ENCODE results near the gene GMCL2.
"Not testable (repeated sequence)": the region's sequence is repeated elsewhere in the genome, so short reads cannot be mapped to it uniquely, and the experiment has no call there.

The GMCL2 gene

DNA sequence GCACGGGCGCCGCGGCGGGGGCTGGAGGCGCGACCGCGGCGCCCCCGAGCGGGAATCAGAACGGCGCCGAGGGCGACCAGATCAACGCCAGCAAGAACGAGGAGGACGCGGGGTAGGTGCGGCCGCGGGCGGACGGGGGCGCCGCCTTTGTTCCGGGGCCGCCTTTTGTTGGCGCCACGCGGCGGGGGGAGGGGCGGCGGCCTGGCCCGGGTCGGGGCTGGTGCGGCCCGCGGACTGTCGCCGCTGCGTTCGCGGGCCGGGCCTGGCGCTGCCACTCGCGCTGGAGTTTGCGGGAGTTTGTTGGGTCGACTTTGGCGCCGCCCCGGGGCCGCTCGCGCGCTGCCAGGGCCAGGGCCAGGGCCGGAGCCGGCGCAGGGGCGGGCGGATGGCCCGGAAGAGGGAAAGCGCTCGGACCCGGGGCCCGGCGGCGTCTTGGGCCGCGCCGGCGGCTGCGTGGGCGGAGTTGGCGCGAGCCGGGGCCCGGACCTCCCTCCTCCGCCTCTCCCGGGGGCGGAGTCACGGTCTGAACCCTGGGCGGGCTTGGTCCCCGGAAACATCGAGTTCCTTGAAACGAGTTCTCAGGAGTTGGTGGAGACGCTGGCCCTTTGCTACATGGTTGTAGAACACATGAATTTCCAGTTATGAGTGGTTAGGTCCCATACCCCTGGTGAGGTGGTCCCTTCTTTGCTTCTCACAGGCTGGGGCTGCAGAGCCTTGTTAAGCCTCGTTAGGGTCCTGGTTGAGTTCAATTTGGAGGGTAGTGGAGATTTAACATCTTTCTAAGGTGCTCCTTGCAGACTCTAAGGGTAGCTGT lies 18.0 kb upstream of the GMCL2 start:
- peak; percentile 16 for DNase-seq

DNA sequence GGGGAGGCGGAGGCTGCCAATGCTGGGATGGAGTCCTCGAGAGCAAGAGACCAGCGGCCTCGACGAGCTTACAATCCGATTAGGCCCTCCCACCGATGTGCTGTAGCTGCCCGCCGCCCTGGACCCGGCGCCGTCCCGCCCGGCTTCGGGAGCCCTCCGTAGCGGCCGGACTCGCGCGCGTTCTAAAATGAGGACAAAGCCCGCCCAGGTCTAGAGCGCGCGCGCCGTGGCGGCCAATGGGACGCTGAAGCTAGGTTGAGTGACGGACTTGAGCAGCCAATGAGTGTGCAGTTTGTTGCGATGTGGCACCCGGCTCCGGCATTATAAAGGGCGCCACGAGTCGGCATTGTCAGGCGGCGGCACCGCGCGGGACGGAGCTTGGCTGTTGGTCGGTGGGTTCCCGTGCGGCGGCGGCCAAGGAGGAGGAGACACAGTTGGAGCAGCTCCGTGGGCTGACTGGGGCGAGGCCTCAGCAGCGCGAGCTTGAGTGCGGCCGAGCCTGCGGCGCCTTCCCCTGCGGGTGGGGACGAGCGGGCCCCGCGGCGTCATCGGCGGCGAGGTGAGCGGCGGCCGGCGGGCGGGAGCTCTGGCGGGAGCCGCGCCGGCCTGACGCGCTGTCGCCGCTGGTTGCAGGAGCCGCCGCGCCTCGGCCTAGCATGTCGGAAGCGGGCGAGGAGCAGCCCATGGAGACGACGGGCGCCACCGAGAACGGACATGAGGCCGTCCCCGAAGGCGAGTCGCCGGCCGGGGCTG lies 17.2 kb upstream of the GMCL2 start, which contains the start of gene HNRNPAB:
HNRNPAB (plus strand) TSS at position 352 of the 753 bp plus-strand sequence; CDS start at position 657, 305 bp downstream.
- peak; percentile 81 for DNase-seq

DNA sequence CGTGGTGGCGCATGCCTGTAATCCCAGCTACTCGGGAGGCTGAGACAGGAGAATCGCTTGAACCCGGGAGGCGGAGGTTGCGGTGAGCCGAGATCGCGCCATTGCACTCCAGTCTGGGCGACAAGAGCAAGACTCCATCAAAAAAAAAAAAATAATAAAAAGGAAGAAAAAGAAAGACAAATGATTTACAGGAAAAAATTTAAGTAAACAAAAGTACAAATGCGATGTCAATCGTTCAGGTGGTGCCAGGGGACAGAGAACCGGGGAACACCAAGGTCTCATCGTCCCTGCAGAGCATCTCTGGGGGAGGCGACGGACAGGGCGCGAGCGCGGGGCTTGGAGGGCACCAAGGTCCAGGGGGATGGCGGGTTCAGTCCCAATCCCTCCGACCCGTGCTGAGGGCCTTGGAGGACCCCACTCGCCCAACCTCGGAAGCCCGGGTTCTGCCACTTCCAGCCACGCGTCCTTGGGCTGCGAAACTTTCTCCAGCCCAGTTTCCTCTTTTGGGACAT lies 16.6 kb upstream of the GMCL2 start:
- no peak for DNase-seq

DNA sequence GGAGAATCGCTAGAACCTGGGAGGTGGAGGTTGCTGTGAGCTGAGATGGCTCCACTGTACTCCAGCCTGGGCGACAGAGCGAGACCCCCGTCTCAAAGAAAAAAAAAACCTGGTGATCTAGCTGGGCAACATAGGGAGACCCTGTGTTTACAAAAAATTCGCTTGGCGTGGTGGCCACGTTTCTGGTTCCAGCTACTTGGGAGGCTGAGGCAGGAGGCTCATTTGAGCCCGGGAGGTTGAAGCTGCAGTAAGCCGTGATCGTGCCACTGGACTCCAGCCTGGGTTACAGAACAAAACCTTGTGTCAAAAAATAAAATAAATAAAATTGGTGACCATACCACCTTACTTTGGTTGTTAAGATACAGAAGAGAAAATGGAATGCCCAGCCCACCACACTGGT lies 15.4 kb upstream of the GMCL2 start:
- no peak for DNase-seq

DNA sequence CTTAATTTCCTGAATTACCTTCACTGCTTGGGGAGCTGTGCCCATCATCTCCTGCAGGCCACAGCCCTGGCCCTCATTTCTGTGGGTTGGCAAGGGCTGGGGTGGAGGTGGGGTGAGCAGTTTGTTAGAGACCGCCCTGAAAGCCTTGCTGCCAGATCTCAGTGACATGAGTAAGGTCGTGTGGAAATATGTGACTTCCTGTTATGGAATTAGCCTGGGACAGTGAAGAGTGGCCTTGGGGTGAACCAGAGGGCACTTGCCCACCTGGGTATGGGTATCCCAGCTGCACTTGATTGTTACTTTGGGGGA lies 14.7 kb upstream of the GMCL2 start:
- no peak for DNase-seq

DNA sequence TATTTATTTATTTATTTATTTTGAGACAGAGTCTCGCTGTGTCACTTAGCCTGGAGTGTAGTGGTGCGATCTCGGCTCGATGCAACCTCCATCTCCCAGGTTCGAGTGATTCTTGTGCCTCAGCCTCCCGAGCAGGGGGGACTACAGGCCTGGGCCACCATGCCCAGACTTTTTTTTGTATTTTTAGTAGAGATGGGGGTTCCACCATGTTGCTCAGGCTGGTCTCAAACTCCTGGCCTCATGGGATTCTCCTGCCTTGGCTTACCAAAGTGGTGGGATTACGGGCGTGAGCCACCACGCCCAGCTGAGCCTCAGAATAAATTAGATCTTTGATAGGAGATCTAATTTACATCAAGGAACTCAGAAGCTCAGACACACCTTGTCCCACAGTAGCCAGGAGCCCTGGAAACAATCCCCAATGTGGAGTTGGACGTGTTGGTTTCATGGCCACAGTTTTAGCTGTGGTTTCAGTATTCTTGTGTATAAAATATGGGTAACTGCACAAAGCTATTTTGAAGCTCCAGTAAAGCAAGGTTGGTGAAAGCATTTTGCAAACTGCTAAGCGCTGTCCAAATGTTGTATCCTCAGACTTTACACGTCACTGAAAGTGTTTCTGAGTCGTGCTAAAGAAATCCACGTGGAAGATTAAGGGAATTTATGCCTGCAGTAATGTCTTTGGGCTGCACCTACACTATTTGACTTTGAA lies 14.2 kb upstream of the GMCL2 start:
- no peak for DNase-seq

DNA sequence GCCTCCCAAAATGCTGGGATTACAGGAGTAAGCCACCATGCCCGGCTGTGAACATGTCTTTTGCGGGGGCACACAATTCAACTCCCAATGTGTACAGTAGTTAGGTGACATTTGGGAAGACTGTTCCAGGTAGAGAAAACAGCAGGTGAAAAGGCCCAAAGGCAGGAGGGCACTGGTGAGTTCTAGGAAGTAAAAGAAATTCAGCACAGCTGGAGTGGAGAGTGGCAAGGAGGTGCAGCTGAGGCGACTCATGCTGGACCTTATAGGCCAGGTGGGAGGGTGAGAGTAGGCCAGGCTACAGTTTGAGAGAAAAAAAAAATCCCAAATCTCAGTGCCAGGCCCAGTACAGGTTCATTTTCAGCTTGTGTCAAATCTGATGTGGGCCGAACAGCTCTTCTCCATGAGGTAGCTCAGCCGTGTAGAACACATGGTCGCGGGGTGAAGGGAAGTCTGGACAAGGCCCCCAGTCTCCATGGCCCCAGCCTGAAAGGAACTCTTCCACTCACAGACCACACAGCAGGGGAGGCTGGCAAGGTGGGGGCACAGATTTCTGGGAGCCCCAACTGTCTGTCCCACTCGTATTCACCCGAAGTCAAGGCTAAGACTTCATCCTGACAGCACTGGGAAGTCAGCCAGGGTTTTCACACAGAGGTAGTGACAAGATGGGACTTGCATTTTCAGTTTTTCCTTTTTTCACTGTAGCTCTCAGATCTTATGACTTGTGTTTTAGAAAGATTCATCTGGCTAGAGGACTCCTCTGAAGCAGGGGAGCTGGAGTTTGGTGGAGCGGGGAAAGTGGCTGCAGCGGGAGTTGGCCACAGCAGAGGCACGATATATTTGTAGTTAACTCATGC lies 12.6 kb upstream of the GMCL2 start:
- no peak for DNase-seq

DNA sequence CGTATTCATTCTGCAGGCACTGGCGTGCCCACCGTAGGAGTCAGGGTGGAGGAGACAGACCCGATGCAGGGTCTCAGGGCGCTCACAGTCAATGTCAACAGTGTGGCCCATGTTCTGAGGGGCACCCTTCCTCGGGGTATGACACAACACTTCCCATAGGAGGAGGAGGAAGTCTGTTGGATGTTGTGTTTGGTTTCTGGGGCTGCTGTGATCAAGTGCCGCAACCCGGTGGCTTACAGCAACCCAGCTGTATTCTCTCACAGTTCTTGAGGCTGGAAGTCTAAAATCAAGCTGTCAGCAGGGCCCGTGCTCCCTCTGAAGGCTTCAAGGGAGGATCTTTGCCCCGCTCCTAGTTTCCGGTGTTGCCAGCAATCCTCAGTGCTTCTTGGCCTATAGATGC lies 11.5 kb upstream of the GMCL2 start:
- no peak for DNase-seq

DNA sequence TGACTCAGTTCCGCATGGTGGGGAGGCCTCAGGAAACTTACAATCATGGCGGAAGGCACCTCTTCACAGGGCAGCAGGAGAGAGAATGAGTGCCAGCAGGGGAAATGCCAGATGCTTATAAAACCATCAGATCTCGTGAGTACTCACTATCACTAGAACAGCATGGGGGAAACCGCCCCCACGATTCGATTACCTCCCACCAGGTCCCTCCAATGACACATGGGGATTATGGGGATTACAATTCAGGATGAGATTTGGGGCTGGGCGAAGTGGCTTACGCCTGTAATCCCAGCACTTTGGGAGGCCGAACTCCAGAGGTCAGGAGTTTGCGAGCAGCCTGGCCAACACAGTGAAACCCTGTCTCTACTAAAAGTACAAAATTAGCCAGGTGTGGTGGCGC lies 11.0 kb upstream of the GMCL2 start:
- DNase-seq: not testable (repeated sequence)

DNA sequence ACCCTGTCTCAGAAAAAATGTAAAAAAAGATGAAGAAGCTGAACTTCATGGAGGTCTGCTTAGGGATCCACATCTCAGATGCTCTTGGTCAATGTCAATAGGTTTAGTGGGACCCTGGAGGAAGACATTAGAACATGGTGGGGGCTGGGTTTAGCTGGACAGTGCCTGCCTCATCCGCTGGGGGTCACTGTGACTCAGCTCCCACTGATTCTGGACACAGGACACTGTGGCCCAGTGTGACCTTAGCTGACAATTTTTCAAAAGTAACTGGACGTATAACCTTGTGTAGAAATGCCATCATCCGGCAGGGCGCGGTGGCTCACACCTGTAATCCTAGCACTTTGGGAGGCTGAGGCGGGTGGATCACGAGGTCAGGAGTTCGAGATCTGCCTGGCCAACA lies 9.8 kb upstream of the GMCL2 start:
- no peak for DNase-seq

DNA sequence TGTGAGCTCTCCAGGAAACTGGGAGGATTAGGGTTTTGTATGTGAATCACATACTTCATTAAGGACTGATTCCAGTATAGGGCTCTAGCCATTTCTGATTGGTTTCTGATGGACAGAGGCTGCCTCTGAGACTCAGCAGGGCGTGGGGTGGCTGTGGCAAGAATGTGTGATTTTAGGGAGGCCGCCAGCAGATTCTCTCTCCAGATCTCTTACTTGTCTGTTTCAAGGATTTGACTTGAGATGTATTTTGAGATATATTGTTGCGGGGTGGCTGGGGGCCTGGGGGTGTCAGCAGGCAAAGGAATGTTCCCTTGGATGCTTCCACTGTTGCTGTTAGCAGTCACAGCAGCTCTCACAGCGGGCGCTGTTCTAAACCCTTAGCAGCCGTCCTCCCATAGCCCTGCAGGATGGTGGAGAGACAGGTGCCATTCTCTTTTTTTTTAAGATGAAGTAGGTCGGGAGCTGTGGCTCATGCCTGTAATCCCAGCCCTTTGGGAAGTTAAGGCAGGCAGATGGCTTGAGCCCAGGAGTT lies 9.2 kb upstream of the GMCL2 start:
- no peak for DNase-seq

DNA sequence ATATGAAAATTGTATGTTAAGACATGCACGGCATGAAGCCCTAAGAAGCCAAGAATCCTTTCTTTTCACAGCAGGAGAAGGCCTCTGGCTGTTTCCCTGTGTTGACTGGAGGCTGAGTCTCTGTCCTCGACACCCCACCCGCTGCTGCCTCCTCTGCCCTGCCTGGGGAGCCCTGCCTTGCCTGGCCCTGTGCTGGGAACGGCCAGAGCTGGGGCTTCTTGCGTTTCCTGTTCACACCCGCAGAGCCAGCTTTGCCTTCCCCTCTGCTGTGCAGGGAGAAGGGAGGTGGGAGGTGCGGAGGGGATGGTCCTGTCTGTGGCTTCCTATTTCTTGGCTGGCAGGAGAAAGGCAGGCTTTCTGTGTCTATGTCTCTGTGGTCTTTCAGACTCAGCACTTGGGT lies 6.9 kb upstream of the GMCL2 start:
- no peak for DNase-seq

DNA sequence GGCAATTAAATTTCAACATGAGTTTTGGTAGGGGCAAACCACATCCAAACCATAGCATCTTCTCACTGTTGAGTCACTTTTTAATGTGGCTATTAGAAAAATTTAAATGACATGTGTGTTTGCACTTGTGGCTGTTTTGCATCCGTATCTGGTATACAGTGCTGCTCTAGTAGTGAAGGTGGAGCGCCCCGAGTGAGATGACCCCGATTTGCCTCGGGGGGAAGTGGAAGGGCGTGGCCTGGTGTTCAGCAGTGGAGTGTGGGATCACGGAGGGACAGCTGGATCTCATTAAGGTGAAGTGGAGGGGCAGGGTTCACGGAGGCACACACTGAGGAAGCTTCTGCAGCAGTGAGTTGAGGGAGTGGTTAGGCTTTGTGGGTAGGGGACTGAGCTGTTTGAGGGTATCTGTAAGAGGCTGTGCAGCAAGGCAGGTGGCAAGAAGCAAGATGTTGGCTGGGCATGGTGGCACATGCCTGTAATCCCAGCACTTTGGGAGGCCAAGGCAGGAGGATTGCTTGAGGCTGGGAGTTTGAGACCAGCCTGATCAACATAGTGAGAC lies 6.2 kb upstream of the GMCL2 start:
- no peak for DNase-seq

DNA sequence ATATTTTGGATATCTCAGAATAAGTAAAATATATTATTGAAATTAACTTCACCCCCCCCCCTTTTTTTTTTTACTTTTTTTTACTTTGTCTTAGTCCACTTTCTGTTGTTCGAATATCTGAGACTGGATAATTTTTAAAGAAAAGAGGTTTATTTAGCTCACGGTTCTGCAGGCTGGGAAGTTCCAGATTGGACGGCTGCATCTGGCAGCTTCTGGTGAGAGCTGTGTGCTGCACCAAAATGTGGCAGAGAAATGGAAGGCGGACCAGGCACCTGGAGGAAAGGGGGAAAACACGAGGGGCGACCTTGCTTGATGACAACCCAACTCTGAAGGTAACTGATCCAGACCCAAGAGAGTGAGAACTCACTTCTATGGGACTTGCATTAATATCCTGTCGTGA lies 5.6 kb upstream of the GMCL2 start:
- DNase-seq: no peak

DNA sequence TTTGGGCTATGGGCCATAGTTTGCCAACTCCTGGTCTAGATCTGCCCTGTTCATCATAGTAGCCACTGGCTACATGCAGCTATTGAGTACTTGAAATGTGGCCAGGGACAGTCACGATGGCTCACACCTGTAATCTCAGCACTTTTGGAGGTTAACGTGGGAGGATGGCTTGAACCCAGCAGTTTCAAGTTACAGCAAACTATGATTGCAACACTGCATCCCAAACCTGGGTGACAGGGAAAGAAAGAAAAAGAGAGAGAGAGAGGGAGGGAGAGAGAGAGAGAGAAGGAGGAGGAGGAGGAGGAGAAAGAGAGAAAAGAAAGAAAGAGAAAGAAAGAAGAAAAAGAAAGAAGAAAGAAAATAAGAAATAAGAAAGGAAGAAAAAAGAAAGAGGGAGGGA lies 5.1 kb upstream of the GMCL2 start:
- DNase-seq: no peak

DNA sequence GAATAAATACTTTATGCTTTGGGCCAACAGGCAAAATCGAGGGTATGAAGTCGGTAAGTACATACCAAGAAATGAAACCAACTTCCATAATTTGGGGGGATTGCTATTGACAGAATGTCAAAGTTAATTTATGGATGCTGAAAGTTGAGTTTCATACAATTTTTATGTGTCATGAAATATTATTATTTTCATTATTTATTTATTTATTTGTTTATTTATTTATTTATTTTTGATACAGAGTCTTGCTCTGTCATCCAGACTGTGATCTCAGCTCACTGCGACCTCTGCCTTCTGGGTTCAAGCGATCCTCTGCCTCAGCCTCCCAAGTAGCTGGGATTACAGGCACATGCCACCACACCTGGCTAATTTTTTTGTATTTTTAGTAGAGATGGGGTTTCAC lies 4.5 kb upstream of the GMCL2 start:
- no peak for DNase-seq

DNA sequence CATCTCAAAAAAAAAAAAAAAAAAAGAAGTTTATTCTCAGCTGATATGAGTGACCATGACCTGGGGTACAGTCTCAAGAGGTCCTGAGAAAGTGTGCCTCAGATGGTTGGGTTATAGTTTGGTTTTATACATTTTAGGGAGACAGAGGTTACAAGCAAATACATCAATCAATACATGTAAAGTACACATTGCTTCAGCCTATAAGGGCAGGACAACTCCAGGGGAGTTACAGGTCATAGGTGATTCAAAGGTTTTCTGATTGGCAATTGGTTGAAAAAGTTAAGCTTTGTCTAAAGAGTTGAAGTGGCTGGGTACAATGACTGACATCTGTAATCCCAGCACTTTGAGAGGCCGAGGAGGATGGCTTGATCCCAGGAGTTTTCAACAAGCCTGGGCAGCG lies 2.3 kb upstream of the GMCL2 start:
- no peak for DNase-seq

DNA sequence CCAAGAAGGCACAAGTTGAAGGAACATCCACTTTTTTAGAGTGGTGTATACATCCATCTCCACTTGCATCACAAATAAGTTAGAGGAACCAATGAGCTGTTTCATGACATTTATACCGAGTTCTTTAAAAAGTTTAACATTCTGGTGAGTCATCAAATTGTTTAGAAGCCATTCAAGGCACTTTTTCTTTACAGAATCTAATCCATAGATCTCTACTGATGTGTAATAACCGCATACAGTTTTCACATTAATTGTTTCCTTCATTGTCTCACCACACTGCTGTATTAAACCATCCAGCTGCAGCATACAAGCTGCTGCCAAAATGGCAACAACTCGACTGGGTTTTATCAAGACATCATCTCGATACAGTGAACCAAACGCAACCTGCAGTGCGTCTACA lies 744 bp downstream of the GMCL2 start:
- DNase-seq: no peak

DNA sequence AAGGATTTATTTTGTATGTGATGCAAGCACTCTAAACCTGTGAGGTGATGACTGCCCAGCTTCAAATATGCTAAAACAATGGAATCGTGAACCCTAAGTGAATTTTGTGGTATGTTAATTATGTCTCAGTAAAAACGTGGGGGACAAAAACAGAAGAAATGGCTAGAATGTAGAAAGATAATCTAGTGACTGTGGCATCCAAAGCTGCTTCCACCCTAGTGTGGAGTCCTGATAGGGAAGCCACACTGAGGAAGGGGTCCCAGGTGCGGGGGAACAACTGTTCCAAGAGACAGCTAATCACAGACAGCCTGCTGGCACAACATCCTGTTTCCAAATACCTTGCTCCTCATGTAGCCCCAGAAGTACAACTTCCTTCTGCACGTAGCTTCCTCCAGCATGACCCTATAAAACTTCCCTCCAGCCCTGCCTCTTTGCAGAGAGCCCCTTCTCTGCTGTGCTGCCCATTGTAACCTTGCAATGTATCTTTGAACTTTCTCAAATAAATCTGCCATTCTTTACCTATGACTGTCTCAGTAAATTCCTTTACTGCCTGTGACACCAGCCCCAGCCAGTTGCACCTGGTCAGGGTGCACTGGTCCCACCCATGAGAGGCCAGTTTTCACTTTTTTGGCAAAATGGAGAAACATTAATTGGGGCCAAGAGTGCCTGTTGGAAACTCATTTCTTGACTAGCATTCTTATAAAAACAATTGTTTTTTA lies 4.9 kb downstream of the GMCL2 start:
- DNase-seq: no peak

DNA sequence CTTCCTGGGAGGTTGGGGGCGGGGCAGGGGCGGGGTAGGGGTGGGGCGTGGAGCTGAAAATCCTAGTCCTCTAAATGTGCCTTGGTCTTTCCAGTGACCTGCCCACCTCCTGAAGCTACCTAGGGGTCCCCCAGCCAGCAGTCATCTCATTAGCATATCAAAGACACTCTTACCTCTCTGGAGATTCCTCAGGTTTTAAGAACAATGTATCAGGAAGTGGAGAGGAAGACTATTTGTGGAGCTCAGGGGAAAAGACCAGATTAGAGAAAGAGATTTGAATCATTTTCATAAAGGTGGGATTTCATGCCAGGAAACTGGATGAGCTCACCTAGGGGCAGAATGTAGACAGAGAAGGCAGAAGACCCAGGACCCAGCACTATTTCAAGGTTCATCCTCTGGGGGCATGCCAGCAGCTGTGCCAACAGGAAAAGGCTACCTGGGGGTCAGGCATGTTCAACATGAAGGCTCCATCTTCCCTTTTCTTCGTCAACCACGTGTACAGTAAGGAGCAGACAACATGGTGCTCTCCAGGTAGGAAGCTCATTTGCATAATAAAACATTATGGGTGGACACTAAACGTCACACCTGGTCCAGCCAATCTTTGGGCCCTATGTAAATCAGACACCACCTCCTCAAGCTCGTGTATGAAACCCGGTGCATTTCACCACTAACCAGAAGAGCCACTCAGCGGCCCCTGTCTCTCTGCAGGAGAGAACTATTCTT lies 6.9 kb downstream of the GMCL2 start:
- no peak for DNase-seq

DNA sequence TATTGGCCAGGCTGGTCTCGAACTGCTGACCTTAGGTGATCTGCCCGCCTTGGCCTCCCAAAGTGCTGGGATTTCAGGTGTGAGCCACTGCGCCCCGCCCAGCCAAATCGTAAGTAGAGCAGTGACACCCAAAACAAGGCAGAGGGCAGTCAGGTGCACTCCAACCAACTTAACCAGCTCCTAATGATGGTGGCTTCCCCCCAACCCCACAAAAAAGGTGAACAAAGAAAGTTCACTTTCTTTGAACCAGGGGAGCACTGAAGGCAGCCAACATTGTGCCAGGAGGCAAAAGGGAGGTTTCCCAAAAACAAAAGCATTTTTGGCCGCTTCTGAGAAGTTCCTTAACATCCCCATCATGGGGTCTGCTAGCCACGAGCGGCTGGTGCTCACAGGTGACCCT lies 9.6 kb downstream of the GMCL2 start:
- no peak for DNase-seq

Measured in NCI-H748 treated with DMSO at 0.1 percent for 48 hours (cell line).